Measurements from ENCODE around the gene BRD7.
A peak's percentile ranks its signal among the peaks of the same experiment; 100 is the strongest.

The BRD7 gene

GRCh38 chr16:50294955-50295354 is 73.8 kb downstream of the BRD7 start:
- H3K4me3 Mint-ChIP-seq: no peak overlapping the region
- H3K27me3 Mint-ChIP-seq (ENCODE audit: low read depth, poor library complexity): peaks cover 2% of the 10 kb centered on the region

DNA sequence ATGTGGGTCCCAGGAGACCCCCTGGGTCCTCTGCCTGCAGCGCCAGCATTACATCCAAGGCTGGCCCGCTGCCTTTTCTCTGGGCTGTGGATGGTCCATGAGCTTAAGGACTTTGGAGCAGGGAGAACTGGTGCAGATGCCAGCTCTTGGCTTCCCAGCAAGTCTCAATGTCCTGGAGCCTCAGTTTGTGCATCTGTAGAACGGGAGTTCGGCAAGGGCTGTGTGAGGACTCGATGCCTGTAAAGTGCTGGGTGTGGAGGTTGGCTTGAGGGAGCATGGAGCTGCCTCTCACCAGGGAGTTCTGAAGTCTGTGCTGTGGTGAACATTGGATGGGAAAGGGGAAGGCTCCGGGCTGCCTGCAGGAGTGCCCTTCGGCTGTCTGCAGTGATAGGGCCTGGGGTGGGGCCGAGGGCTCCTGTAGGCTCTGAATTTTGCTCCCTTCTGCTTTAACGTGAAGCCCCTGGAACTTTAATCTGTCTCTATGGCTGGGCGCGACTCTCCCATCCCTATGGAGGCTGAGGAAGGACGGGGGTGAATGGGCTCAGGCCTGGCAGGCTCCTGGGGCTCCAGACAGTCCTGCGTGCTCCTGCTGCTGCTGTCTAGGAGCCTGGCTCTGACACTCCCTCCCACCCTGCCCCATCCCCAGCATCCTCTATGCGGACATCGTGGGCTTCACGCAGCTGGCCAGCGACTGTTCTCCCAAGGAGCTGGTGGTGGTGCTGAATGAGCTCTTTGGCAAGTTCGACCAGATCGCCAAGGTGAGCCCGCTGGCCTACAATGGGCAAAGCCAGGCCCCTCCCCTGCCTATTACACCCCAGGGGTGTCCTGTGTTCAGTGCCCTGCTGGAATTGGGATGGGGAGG is 74.6 kb downstream of the BRD7 start:
- Mint-ChIP-seq H3K27me3 (ENCODE audit: low read depth, poor library complexity) (peaks cover 2% of the 10 kb centered on the region), H3K4me1 (peaks cover 9% of the 10 kb centered on the region), H3K4me3 (no peak overlapping the region), H3K36me3 (ENCODE audit: low read depth) (no peaks in the 10 kb centered on the region), H3K27ac (no peak overlapping the region), H3K9me3 (no peaks in the 10 kb centered on the region)
- DNase-seq: no peak
- no peak for TF ChIP-seq CTCF (IDR thresholded peaks at IDR 0.05)

More at GRCh38 chr16:50294955-50295354, 73.8 kb downstream of the BRD7 start:
- H3K4me1 Mint-ChIP-seq: peaks cover 9% of the 10 kb centered on the region
- no peak for DNase-seq
- TF ChIP-seq CTCF (IDR thresholded peaks at IDR 0.05): no peak
- no peaks in the 10 kb centered on the region for H3K9me3 Mint-ChIP-seq
- H3K36me3 Mint-ChIP-seq (ENCODE audit: low read depth): no peaks in the 10 kb centered on the region
- no peak overlapping the region for H3K27ac Mint-ChIP-seq

- no peaks in the 10 kb centered on the region for H3K9me3 Mint-ChIP-seq
- no peak for TF ChIP-seq CTCF (IDR thresholded peaks at IDR 0.05)
- H3K27ac Mint-ChIP-seq: no peak overlapping the region
- H3K27me3 Mint-ChIP-seq (ENCODE audit: low read depth, poor library complexity): peaks cover 6% of the 10 kb centered on the region
- H3K4me3 Mint-ChIP-seq: no peak overlapping the region
- H3K4me1 Mint-ChIP-seq: peaks cover 9% of the 10 kb centered on the region
- peaks cover 6% of the 10 kb centered on the region for H3K36me3 Mint-ChIP-seq (ENCODE audit: low read depth)
- DNase-seq: no peak
These were observed 75.6 kb downstream of the BRD7 start for GRCh38 chr16:50293041-50293783.

DNA sequence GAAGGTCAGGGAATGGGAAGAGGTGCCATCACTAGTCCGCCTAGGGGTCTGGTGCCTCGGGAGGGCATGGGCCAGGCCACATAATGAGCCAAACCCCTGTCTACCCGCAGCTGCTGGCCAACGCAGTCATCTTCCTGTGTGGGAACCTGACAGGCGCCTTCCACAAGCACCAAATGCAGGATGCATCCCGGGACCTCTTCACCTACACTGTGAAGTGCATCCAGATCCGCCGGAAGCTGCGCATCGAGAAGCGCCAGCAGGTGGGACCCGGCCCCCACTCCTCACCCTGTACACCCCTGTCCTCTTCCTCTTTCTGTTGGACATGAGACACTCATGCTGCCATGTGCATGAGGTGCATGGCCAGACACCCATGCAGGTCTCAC is 76.2 kb downstream of the BRD7 start:
- no peak for TF ChIP-seq CTCF (IDR thresholded peaks at IDR 0.05)
- peaks cover 6% of the 10 kb centered on the region for H3K27me3 Mint-ChIP-seq (ENCODE audit: low read depth, poor library complexity)
- H3K4me3 Mint-ChIP-seq: no peak overlapping the region
- H3K4me1 Mint-ChIP-seq: peaks cover 9% of the 10 kb centered on the region
- H3K27ac Mint-ChIP-seq: peak overlapping the region; percentile 74
- DNase-seq: no peak
- no peaks in the 10 kb centered on the region for H3K9me3 Mint-ChIP-seq
- H3K36me3 Mint-ChIP-seq (ENCODE audit: low read depth): peaks cover 6% of the 10 kb centered on the region

- DNase-seq: no peak
- H3K36me3 Mint-ChIP-seq (ENCODE audit: low read depth): peaks cover 6% of the 10 kb centered on the region
- H3K27ac Mint-ChIP-seq: no peak overlapping the region
- peaks cover 6% of the 10 kb centered on the region for H3K27me3 Mint-ChIP-seq (ENCODE audit: low read depth, poor library complexity)
- H3K4me3 Mint-ChIP-seq: no peak overlapping the region
- no peaks in the 10 kb centered on the region for H3K9me3 Mint-ChIP-seq
- H3K4me1 Mint-ChIP-seq: peaks cover 9% of the 10 kb centered on the region
- no peak for TF ChIP-seq CTCF (IDR thresholded peaks at IDR 0.05)
These were observed 76.8 kb downstream of the BRD7 start for GRCh38 chr16:50291719-50292565.

Data from nephron progenitor cell (in vitro differentiated cells).